GM08714 (cell line): ENCODE data around the gene SAMD5.

Experiments used
- H3K4me3 ChIP-seq: fragments of 200-500 bp; sonication (Bioruptor generic); 2 replicates; pipeline ENCODE4 v1.5.1; 2014; ENCODE audit warnings: mild to moderate bottlenecking, low read length, inconsistent platforms
- ZNF274 ChIP-seq: IDR thresholded peaks from 2 replicates; pipeline ENCODE4 v1.6.1; 2012; ENCODE audit warnings: mild to moderate bottlenecking, low read depth, low read length

SAMD5 gene

DNA sequence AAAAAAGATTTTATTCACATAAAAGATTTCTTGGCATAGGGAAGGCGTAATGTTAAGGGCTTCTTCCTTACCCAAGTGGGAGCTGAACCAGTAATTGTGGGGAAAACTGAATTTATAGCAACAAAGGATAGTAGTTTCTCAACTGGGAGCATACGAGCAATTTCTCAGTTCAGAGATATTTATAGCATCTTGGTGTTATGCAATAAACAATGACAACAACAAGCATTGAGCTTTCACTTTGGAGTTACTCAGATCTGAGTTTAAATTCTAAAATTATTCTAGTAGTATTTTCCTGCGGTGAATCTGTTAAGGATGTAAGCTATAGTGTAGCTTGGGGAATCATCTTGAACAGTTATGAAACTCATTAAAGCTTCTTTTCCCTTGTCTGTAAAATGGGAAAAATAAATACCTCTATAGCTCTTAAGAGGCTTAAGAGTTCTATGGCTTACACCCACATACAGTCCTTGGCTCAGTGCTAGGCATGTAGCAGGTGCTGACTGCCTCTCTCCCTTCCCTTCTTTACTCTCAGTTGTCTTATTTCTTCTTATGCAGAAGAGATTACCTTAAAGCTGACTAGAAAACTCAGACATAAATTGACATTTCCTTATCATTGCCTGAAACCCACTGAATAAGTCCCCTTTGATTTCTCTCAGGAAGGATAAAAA, 58.8 kb downstream of the SAMD5 start:
- H3K4me3 ChIP-seq = no peak overlapping the region
- no peak for TF ChIP-seq ZNF274

- H3K4me3 ChIP-seq = no peak overlapping the region
- no peak for TF ChIP-seq ZNF274
Measured at GRCh38 chr6:147569788-147570187, 61.3 kb downstream of the SAMD5 start.

DNA sequence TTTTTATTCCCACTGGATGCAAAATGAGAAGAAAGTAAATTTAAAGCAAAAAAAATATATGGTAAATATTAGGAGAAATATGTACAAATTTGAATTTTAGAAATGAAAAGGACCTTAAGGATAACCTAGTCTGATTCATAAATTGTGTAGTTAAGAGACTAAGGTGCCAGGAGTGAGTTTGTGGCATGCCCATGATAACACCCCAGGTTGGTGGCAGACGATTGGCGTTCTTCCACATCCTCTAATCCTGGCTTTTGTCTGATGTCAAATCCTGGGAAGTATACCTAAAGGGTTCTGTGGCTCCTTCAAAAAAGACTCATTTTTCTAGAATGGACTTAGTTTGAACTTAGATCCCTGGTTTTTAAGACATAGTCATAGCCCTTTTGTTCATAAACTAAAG, 62.2 kb downstream of the SAMD5 start:
- TF ChIP-seq ZNF274 = no peak
- H3K4me3 ChIP-seq = no peak overlapping the region

DNA sequence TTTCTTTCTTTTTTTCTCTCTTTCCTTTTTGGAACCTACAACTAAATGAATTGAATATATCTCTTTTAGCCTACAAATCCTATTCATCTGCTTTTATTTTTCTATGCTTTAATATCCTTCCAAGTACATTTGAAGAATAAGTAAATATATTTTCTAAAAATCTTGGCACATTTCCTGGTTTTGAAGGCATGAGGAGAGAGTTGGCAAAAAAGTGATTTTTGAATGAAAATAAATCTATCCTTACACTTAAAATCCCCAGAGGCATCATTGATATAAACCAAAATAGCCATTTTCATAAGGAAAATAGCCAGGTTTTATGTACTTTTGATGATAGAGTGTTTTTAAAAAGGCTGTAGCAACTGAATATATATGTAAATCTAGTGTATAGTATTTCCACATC, 69.0 kb downstream of the SAMD5 start:
- no peak overlapping the region for H3K4me3 ChIP-seq
- no peak for TF ChIP-seq ZNF274

- TF ChIP-seq ZNF274 = no peak
- H3K4me3 ChIP-seq = no peak overlapping the region
Measured at GRCh38 chr6:147578159-147578558, 69.7 kb downstream of the SAMD5 start.

DNA sequence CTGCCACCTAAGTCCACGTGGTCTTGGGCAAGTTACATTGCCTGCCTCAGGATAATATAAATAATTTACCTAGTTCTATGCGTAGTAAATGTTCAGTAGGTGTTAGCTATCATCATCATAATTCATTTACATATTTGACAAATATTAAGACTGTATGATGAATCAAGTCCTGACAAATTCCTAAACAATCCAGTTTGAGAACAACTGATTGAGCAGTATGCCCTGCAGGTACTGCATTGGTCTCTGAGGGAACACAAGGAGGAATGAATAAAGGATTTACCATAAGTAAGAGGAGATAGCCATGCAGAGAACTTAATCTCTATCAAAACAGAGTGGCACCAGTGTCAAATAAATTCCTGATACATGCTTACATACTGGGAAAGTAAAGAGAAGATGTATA, 70.4 kb downstream of the SAMD5 start:
- TF ChIP-seq ZNF274 = no peak
- no peak overlapping the region for H3K4me3 ChIP-seq

DNA sequence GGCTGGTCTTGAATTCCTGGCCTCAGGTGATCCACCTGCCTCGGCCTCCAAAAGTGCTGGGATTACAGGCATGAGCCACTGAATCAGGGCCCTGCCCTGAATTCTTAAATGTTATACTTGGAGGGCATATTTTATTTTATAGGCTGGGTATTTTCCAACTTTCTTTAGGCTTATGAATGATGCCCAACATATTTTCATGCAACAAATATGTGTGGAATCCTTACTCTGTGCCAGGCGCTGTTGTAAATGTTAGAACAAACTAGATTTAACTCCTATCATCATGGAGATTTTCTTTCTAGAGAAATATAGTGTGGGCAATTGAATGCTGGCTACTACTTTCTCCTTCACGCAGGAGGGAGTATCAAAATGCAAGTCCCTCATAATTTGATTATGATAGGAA, 71.2 kb downstream of the SAMD5 start:
- H3K4me3 ChIP-seq = no peak overlapping the region
- TF ChIP-seq ZNF274 = no peak

DNA sequence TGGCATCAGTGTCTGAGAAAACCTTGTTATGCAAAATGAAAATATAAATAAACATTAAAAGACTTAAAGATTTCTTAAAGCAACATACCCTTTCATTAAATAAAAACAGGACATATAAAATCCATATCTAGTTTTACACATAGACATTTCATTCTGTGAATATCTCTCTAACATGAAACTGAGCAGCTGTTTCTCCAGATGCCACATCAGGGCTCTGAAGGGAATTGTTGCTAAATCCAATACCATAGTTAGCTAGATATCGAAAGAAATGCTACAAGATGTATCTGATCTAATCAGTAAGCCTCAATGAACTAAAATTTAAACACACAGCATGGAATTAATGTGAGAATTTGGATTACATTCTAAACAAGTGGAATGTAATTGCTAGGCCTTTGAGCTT, 74.5 kb downstream of the SAMD5 start:
- no peak for TF ChIP-seq ZNF274

DNA sequence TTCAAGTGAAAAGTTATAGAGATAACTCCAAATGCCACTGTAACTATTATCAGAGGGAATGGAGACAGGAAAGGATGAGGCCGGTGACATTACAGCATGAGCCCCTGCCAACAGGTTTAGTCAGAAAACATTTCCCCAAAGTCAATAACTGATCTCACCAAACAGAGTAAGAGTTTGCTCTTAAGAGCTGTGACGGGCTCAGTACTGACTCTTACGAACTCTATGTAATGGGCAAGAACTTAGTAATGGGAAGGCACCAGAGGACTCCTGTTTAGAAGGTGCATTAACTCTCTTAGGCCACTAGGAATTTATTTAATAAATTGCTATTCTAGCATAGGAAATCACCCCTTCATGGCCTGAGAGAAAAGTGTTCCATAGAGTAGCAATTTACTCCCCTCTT, 76.8 kb downstream of the SAMD5 start:
- no peak for TF ChIP-seq ZNF274
- H3K4me3 ChIP-seq = no peak overlapping the region

More for the DNA sequence above, 74.5 kb downstream of the SAMD5 start:
- no peak overlapping the region for H3K4me3 ChIP-seq

GRCh38 chr6:147586044-147586443, 77.6 kb downstream of the SAMD5 start:
- TF ChIP-seq ZNF274 = no peak
- no peak overlapping the region for H3K4me3 ChIP-seq

DNA sequence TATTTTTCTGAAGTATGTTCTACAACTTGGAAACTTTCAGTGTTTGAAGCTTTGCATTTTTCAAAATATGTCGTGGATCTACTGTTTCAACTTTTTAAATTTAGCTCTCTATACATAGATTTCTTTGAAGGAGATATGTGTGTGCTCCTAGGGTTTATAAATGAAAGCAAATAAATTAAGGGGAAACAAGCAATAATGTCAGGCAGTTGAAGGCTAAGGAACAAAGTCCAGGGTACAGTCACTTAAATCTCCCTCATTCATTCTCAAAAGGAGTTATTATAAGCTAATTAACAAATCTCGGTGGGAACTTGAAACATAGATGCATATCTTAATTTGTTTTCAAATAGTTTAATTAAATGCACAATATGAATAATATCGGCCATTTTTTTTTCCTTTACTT, 79.4 kb downstream of the SAMD5 start:
- no peak for TF ChIP-seq ZNF274
- H3K4me3 ChIP-seq = no peak overlapping the region

GRCh38 chr6:147588469-147588868, 80.0 kb downstream of the SAMD5 start:
- H3K4me3 ChIP-seq = no peak overlapping the region
- TF ChIP-seq ZNF274 = no peak

DNA sequence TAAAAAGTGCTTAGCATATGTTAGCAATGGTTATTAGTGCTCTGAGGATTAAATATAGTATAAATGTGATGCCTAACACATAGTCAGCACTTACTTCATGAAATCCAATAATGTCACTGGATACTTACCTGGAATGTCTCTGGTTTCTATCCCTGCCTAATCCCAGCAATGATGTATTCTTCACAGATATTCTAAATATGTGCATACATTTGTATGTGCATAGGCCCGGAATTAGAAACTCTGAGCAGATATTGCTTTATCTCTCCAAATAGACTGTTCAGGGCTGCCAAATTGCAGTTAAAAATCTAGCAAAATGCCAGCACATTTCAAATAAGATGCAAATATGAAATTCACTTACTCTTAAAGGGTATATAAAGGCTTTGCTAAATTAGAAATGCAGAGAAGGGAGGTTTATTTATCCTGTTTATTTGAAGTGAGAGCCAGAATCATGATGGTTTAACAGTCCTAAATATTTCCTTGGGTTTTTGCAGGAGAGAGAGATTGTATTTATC, 81.3 kb downstream of the SAMD5 start:
- H3K4me3 ChIP-seq = no peak overlapping the region
- no peak for TF ChIP-seq ZNF274

- no peak for TF ChIP-seq ZNF274
- no peak overlapping the region for H3K4me3 ChIP-seq
Measured at GRCh38 chr6:147595961-147596360, 87.5 kb downstream of the SAMD5 start.

DNA sequence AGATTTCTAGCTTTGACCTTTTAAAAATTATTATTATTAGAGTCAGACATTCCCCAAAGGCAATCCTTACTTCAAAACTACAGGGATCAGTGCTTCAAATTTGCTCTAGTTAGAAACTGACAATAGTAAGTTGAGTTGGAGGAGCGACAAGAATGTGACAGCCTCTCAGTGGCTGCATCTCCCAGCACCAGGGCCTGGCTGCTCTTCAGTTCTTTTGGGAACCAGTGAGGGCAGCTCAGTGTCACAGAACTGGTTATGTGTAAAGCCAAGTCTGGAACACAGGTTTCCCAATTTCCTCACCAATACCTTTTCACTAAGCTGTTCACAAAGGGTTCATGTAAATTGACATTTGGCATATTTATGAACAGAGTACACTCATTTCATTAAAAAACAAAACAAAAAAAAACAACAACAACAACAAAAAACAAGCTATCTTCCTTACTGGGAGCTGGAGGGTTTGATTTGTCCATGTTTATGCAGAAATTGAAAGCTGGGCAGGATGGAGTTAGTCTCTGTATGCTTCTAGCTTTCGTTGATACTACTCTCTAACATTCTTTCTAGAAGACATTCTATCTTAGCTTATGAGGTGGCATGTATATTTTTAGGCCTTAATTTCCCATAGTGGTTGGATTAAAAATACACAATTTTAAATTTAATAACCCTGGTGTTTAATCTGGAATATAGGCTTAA, 95.0 kb downstream of the SAMD5 start:
- no peak overlapping the region for H3K4me3 ChIP-seq
- TF ChIP-seq ZNF274 = no peak
